HG02610 (cell line): ENCODE data around the gene UBE2U.

Experiments
- ATAC-seq: cut with Tn5 transposase; IDR thresholded peaks from one replicate; pipeline ENCODE4 v1.9.1; 2021; ENCODE audit warnings: mild to moderate bottlenecking, moderate library complexity; ENCODE audit not compliant: unreplicated experiment

Gene UBE2U

GRCh38 chr1:64291931-64292330 lies 88.5 kb downstream of the UBE2U start:
- no peak for ATAC-seq

DNA sequence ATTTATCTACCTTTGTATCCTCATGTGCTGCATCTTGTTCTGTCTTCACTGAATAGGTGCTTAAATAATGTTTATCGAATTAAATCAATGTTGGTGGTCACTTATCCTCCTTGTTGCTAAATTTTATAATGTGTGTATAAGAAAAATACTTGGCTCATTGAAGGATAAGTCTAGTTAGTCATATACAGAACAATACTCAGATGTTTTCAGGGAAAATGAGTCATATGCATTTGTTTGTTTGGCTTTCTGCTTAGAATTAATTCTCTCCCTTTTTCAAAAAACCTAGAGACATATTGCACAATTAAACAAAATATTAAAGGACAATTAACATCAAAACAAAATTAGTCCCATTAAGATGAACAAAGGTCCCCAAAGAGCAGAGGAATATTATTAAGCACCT lies 89.0 kb downstream of the UBE2U start:
- ATAC-seq, result no peak

GRCh38 chr1:64293820-64294219 lies 90.4 kb downstream of the UBE2U start:
- ATAC-seq, result no peak

DNA sequence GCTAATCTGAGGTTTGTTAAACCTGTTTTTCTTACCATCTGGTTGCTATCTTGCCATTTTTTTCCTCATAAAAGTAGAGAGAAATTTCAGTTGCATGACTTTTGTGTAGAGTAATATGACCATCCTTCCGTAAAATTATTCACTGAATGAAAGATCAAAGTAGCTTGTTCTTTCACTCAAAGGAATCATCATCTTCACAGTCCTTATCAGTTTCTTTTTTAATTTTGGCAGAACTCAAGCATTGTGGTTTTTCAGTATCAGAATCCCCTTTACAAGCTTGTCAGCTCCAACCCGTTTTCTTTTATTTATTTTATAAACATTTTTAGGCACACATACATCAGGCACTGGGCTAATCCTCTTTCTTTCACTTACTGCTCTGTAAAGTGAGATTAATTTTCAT lies 91.7 kb downstream of the UBE2U start:
- ATAC-seq, result no peak

GRCh38 chr1:64295561-64295960 lies 92.1 kb downstream of the UBE2U start:
- ATAC-seq, result no peak

DNA sequence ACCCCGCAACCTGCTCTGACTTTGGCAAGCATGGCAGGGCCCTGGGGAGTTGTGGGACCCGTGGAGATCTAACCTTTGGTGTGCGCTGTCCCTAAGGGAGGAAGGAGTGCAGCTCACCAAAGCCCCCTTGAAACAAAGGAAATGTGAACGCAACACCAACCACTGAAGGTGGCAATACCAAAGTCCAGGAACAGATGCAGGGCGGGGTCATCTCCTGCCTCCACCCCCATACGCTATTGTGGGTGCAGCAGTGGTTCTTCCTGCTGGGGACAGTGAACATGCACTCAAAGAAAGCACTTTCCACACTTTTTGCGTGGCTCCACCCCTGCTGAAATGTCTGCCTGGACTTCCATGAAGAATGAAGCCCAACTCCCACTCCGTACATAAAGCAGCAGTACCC lies 93.0 kb downstream of the UBE2U start:
- no peak for ATAC-seq

- ATAC-seq, result no peak
These were observed 98.8 kb downstream of the UBE2U start for GRCh38 chr1:64302194-64302593.

- no peak for ATAC-seq
These were observed 99.5 kb downstream of the UBE2U start for GRCh38 chr1:64302971-64303370.

- ATAC-seq, result no peak
These were observed 101.4 kb downstream of the UBE2U start for GRCh38 chr1:64304823-64305222.

GRCh38 chr1:64308866-64309265 lies 105.4 kb downstream of the UBE2U start:
- no peak for ATAC-seq

GRCh38 chr1:64309431-64309831 lies 106.0 kb downstream of the UBE2U start:
- no peak for ATAC-seq

DNA sequence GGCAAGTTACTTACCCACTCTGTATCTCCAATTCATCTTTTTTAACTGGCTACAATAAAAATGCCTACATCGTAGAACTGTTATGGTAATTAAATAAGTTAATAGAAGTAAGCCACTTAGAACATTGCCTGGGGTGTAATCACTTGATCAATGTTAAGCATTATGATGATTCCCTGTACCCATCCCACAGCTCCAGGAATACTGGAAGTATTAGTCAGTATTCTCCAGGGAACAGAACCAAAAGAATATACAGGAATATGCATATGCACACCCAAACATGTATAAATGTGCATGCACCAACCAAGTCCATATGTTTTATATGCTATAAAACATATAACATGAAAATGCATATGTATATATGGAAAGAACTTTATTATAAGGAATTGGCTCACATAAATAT lies 107.3 kb downstream of the UBE2U start:
- no peak for ATAC-seq

DNA sequence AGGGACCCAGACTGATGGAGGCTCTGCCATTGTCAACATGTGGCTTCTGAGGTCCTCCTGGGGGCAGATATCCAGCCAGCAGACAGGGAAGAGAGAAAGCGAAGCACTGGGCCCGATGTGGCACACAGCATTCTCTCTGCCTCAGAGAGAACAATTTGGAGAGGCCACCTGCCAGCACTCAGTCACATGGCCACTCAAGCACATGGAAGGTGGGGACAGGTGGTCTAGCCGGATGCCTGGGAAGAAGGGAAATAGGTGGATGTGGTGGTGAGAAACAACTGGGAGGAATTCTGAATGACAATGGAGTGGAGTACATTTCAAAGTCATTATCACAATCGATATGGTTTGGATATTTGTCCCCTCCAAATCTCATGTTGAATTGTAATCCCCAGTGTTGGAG lies 109.0 kb downstream of the UBE2U start:
- no peak for ATAC-seq

- ATAC-seq, result no peak
These were observed 112.0 kb downstream of the UBE2U start for GRCh38 chr1:64315402-64315801.
